Measurements from ENCODE around the gene RPS6KA4.
A peak's percentile ranks its signal among the peaks of the same experiment; 100 is the strongest.
"Not testable (repeated sequence)": the region's sequence is repeated elsewhere in the genome, so short reads cannot be mapped to it uniquely, and the experiment has no call there.

Gene RPS6KA4

DNA sequence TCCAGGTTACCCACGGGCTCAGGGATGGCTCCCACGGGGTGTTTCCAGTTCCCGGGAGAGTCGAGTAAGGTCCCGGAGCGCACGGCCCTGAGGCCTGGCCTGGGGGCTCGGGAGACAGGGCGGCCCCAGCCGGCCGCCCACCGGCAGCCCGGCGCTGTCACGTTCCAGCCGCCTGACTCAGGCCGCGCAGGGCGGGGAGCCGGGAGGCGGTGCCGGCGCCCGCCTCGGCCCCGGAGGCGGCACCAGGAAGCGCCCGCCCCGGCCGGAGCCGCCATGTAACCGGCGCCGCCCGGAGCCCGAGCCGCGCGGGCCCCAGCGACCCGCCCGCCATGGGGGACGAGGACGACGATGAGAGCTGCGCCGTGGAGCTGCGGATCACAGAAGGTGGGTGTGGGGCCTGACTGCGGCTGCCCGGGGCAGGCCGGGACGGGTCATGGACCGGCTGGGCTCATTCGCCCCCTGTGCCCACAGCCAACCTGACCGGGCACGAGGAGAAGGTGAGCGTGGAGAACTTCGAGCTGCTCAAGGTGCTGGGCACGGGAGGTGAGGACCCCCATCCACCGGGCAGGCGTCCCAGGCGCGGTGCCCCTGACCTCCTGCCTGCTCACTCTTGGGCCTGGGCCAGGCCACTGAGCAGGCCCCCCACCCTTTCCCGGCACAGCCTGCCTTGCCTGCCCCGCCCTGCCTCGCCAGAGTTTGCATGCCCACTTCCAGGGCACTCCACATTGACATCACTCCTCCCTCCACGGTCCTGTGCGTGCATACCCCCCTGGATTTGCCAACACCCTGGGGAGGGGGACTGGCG, at the start of gene RPS6KA4:
Gene RPS6KA4 (plus strand): TSS at position 256 of the 805 bp plus-strand sequence. CDS start 74 bp downstream, at position 330.
- DNase-seq: peak; percentile 67 to 80

- DNase-seq: no peak
Observed at GRCh38 chr11:64312947-64313346, 46.0 kb upstream of the RPS6KA4 start.

DNA sequence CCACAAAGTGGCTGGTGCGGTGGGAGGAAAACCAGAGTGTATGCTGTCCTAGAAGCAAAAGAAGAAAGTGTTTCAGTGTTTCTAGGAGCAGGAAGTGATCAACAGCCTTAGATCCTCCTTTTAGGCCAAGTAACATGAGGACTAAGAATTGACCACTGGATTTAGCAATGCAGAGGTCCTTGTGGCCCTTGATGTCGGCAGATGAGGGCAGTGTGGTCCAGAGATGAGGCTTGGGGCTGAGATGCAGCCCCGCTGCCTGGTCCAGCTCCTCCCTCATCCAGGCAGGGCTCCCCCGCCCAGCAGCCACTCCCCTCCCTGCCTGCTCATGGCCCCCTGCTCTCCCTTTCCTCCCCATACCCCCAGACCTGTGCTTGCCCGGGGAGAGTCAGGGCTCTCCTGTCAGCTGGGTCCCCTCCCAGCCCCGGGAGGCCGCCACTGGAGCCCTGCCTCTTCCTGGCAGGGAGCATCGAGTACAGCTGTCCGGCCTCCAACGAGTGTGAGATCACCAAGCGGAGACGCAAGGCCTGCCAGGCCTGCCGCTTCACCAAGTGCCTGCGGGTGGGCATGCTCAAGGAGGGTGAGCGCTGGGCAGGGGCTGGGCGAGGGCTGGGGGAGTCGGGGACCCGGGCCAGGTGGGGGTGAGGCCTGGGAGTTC, 45.3 kb upstream of the RPS6KA4 start:
- no peak for DNase-seq

DNA sequence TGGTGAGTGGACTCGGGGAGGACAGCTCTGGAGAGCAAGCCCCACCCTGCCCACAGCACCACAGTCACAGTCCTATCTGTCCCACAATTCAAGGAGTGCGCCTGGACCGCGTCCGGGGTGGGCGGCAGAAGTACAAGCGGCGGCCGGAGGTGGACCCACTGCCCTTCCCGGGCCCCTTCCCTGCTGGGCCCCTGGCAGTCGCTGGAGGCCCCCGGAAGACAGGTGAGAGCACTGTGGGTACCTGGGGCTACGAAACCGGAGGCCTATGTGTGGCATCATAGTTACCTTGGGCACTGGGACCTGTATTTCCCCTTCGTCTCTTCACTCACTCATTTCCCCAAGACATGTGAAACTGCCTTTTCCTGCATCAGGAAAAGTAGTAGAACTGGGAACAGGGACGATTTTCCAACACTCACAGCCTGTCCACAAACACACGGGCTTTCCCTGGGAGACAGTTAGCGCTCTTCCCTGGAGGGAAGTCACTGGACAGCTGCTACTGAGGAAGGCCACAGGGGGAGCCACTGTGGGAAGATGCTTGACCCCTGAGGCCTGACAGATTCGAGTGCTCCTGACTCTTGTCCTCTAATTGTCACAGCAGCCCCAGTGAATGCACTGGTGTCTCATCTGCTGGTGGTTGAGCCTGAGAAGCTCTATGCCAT, 44.7 kb upstream of the RPS6KA4 start:
- DNase-seq: no peak

GRCh38 chr11:64314805-64315561, 44.0 kb upstream of the RPS6KA4 start:
- no peak for DNase-seq

- DNase-seq: not testable (repeated sequence)
Observed at GRCh38 chr11:64315667-64316526, 43.1 kb upstream of the RPS6KA4 start.

- peak in 1 of 2 experiments; percentile 63 for DNase-seq
Observed at GRCh38 chr11:64316672-64317324, 42.2 kb upstream of the RPS6KA4 start.

DNA sequence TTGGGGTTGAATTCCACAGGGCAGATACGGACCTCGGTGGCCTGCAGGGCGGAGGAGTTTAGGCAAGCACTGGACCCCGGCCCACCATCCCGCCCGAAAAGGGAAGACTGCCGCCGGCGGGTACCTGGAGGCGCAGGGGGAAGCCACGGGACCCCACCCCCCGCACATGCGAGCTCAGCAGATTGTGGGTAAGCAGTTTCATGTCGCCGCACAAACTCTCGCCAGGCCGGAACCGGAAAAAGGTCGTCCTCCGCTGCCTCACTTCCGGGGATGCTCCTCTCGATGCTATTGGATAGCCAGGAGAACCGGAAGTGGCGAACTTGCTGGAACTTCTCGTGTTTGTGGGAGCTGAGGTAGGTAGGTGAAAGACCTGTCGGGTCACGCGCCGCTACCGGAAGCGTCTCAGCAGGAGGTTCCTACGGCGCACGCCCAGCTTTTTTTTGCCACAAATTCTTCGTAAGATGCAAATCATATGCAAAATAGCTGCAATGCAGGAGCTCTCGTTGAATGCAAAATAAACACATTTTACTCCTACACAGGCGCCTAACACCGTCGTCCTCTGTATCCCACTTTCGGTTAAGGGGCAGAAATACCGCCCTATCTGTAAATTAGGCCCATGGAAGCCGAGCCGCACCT, 41.5 kb upstream of the RPS6KA4 start, which contains the start of gene TRMT112:
Gene TRMT112 (minus strand): TSS at position 235 of the 636 bp plus-strand sequence. CDS start 33 bp downstream, at position 202.
- peak; percentile 93 to 94 for DNase-seq

GRCh38 chr11:64317961-64318765, 40.8 kb upstream of the RPS6KA4 start, which contains the start of gene PRDX5:
TSS of gene PRDX5 (plus strand) at chr11:64318121. CDS start at chr11:64318216, 95 bp downstream.
- peak; percentile 94 to 96 for DNase-seq

DNA sequence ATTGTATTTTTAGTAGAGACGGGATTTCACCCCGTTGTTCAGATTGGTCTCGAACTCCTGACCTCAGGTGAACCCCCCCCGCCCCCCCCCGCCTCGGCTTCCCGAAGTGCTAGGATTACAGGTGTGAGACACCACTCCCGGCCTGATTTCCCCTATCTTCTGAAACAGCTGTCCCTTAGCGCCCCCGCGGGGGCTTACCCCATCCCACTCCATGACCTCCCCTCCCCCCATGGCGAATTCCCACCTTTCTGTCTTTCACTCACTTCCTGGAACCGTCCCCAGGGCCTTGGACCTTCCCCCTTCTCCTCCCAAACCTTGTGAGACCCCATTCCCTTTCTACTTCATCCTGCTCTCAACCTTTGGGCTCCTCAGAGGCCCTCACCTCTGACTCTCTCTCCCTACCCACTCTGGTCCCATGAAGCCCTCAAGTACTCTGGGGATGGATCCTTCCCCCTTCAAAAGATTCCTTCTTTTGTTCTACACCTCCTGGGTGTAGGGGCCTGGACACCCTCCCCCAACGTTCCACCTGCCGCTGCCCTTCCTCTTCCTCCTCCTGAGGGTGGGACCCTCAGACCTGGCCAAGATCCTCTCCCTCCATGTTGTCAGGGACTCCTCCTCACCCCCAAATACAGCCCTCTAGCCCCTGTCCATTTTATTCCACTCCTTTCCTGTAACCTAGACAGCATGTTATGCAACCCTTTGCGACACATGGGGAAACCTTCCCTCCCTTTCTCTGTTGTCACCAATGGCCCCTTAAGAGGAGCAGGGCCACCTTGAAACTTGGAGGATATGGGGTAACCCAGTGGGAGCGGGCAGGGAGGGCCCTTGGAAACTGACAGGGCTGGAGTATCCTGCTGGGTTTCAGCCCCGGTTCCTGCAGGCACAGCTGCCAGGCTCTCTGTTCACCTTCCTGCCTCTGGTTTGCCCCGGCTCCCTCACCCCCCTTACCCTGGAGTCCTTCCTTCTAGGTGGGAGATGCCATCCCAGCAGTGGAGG, 39.9 kb upstream of the RPS6KA4 start:
- no peak for DNase-seq

- DNase-seq: no peak
Observed at GRCh38 chr11:64320556-64320955, 38.4 kb upstream of the RPS6KA4 start.

DNA sequence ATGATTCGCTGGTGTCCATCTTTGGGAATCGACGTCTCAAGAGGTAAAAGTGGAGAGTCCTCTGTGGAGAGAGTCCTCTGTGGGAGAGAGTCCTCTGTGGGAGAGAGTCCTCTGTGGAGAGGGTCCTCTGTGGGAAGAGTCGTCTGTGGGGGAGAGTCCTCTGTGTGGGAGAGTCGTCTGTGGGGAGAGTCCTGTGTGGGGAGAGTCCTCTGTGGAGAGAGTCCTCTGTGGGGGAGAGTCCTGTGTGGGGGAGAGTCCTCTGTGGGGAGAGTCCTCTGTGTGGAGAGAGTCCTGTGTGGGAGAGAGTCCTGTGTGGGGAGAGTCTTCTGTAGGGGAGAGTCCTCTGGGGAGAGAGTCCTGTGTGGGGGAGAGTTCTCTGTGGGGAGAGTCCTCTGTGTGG, 37.9 kb upstream of the RPS6KA4 start:
- DNase-seq: no peak

DNA sequence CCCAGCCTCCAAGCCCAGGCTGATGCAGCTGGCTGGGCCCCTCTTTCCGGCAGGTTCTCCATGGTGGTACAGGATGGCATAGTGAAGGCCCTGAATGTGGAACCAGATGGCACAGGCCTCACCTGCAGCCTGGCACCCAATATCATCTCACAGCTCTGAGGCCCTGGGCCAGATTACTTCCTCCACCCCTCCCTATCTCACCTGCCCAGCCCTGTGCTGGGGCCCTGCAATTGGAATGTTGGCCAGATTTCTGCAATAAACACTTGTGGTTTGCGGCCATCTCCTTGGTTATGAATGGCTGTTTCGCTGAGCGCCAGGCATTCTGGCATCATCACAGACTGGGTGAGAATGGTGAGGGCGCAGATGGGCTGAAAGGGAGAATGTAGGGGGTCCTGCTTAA, 37.4 kb upstream of the RPS6KA4 start:
- DNase-seq: no peak

- no peak for DNase-seq
Observed at GRCh38 chr11:64322925-64323260, 36.1 kb upstream of the RPS6KA4 start.

DNA sequence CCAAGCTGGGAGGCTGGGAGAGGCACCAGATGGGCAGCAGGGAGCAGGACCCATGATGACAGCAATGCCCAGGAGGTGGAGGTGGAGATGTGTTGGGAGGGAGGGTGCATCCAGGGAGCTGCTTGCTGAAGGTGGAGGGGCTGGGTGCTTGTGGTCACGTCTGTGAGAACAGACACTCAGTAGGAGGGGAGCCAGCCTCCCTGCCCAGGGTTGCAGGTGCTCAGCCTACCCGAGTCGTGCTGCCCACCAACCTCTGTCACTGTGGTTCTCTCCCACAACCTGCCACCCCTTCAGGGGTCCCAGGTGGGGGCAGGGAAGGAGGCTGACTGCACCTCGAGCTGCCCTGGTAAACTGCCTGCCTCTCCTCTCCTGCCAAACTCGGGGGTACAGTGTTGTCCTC, 35.6 kb upstream of the RPS6KA4 start:
- no peak for DNase-seq

DNA sequence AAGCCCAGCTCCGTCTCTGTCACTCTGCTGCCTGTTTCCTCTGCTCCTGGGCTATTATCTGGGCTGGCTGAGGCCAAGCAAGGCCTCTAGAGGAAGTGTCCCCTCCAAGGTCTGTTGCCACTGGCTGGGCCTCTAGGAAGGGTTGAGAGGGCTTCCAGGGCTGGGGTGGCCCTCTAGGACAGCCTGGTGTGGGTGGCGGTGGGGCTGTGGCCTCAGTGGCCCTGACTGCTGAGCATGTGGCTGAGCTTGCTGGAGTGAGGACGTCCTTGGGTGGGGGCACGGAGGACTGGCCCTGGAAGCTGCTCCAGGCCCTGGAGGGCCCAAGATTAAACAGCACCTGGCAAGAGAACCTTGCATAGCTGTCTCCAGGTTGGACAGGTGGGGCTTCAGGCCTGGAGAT, 35.0 kb upstream of the RPS6KA4 start:
- DNase-seq: not testable (repeated sequence)

GRCh38 chr11:64324692-64325469, 34.1 kb upstream of the RPS6KA4 start:
- DNase-seq: no peak

- no peak for DNase-seq
Observed at GRCh38 chr11:64327375-64327774, 31.6 kb upstream of the RPS6KA4 start.

All from activated T-cell treated with anti-CD3 and anti-CD28 coated beads, Interleukin-2, amount 50 U/mL, for 48 hours (primary cell).